Lower lobe of right lung (tissue), 2 donors: ENCODE measurements around the gene ROBO1. TPM values are rescaled to one million over a fixed set of nuclear protein-coding genes. Genes with fewer than 3 reads are reported as not detected.

Source experiments
- ATAC-seq, 2 donors: fragments of 200-7000 bp; cut with Tn5 transposase; one replicate each; pipeline ENCODE4 v1.9.1; 2020 to 2022; ENCODE audit warnings: mild to moderate bottlenecking in 2 of 2, moderate library complexity in 2 of 2
- DNase-seq: peaks from one replicate; pipeline ENCODE4 v3.0.0-alpha.2; 2020
- H3K27ac ChIP-seq: fragments of 200-600 bp; one replicate; pipeline ENCODE4 v1.8.0; 2022
- H3K27me3 ChIP-seq: fragments of 200-600 bp; one replicate; pipeline ENCODE4 v1.8.0; 2022; ENCODE audit warnings: low read depth
- H3K36me3 ChIP-seq: fragments of 200-600 bp; one replicate; pipeline ENCODE4 v1.8.0; 2022; ENCODE audit warnings: mild to moderate bottlenecking
- H3K4me1 ChIP-seq: fragments of 200-600 bp; one replicate; pipeline ENCODE4 v1.8.0; 2022
- H3K4me3 ChIP-seq: fragments of 200-600 bp; one replicate; pipeline ENCODE4 v1.8.0; 2022; ENCODE audit warnings: mild to moderate bottlenecking
- H3K9me3 ChIP-seq: fragments of 200-600 bp; one replicate; pipeline ENCODE4 v1.8.0; 2022
- CTCF ChIP-seq: fragments of 200-600 bp; IDR thresholded peaks from one replicate; pipeline ENCODE4 v1.8.0; 2022; ENCODE audit warnings: antibody characterized with exemption, mild to moderate bottlenecking
- intact Hi-C: fragments of 100-400 bp; cut with DNase I; formaldehyde crosslinking; loops from one replicate; pipeline ENCODE4 v1.11.0; 2022
- total RNA-seq: library from RNA; stranded (reverse); fragmentation: NEBNext Ultra II Directional; extraction: Animal tissue kit (Norgen Biotek cat#: 25700); gene quantifications from one replicate; pipeline ENCODE4 v1.2.1, GENCODE V29; 2021
- donor health status: DM: no; HTN: yes; CAD: no; lungs with severe emphysema.

The ROBO1 gene
- total RNA-seq, 1 donor from 2014 or later = 14.8 TPM

- H3K4me3 ChIP-seq = no peak overlapping the region
- no peak overlapping the region for H3K27ac ChIP-seq
- no peak for TF ChIP-seq CTCF
- ATAC-seq = no peak
- H3K9me3 ChIP-seq = no peaks in the 10 kb centered on the region
- intact Hi-C loops = no loop called here
- no peaks in the 10 kb centered on the region for H3K27me3 ChIP-seq
- no peaks in the 10 kb centered on the region for H3K4me1 ChIP-seq
- DNase-seq = no peak
- no peaks in the 10 kb centered on the region for H3K36me3 ChIP-seq
Observed at GRCh38 chr3:79427081-79427480, 340.7 kb downstream of the ROBO1 start.

GRCh38 chr3:79424811-79425210, 343.0 kb downstream of the ROBO1 start:
- no peak overlapping the region for H3K27ac ChIP-seq
- H3K9me3 ChIP-seq = no peaks in the 10 kb centered on the region
- ATAC-seq (no peak), DNase-seq (no peak)
- H3K4me1 ChIP-seq = no peaks in the 10 kb centered on the region
- TF ChIP-seq CTCF = no peak
- intact Hi-C loops = no loop called here
- H3K4me3 ChIP-seq = no peak overlapping the region
- no peaks in the 10 kb centered on the region for H3K36me3 ChIP-seq
- no peaks in the 10 kb centered on the region for H3K27me3 ChIP-seq

GRCh38 chr3:79423417-79423816, 344.4 kb downstream of the ROBO1 start:
- DNase-seq (no peak), ATAC-seq (no peak)
- no peak overlapping the region for H3K27ac ChIP-seq
- no peaks in the 10 kb centered on the region for H3K36me3 ChIP-seq
- H3K27me3 ChIP-seq = no peaks in the 10 kb centered on the region
- H3K4me1 ChIP-seq = no peaks in the 10 kb centered on the region
- TF ChIP-seq CTCF = no peak
- no peaks in the 10 kb centered on the region for H3K9me3 ChIP-seq
- intact Hi-C loops = no loop called here
- H3K4me3 ChIP-seq = no peak overlapping the region

- DNase-seq (no peak), ATAC-seq (no peak)
- TF ChIP-seq CTCF = no peak
- no peak overlapping the region for H3K27ac ChIP-seq
- intact Hi-C loops = no loop called here
- no peaks in the 10 kb centered on the region for H3K4me1 ChIP-seq
- H3K36me3 ChIP-seq = no peaks in the 10 kb centered on the region
- H3K9me3 ChIP-seq = no peaks in the 10 kb centered on the region
- H3K27me3 ChIP-seq = no peaks in the 10 kb centered on the region
- H3K4me3 ChIP-seq = no peak overlapping the region
Observed at GRCh38 chr3:79421273-79421672, 346.5 kb downstream of the ROBO1 start.

- no peak overlapping the region for H3K27ac ChIP-seq
- intact Hi-C loops = no loop called here
- ATAC-seq = no peak
- H3K4me1 ChIP-seq = no peaks in the 10 kb centered on the region
- no peaks in the 10 kb centered on the region for H3K36me3 ChIP-seq
- no peak overlapping the region for H3K4me3 ChIP-seq
- TF ChIP-seq CTCF = no peak
- no peaks in the 10 kb centered on the region for H3K9me3 ChIP-seq
- no peaks in the 10 kb centered on the region for H3K27me3 ChIP-seq
- no peak for DNase-seq
Observed at GRCh38 chr3:79418855-79419621, 348.8 kb downstream of the ROBO1 start.
